ENCODE measurements around the gene GSPT1. TPM values are rescaled to one million over a fixed set of nuclear protein-coding genes. Genes with fewer than 3 reads are reported as not detected.

GSPT1 gene
- total RNA-seq, 2 donors from 2014 or later = 70.2 to 88.7 TPM

GRCh38 chr16:11880007-11880406 lies 35.7 kb downstream of the GSPT1 start:
- intact Hi-C loops (cut with DNase I) = no loop called here
- peaks cover 0 to 7% of the 10 kb centered on the region in 2 donors for H3K36me3 ChIP-seq
- H3K4me1 ChIP-seq (replicated peaks) = no peaks in the 10 kb centered on the region
- WGBS = 89% methylated on average over 5 of the region's 5 CpGs
- TF ChIP-seq POLR2AphosphoS5 (IDR thresholded peaks at IDR 0.05) = no peak
- TF ChIP-seq, protein P1, sequence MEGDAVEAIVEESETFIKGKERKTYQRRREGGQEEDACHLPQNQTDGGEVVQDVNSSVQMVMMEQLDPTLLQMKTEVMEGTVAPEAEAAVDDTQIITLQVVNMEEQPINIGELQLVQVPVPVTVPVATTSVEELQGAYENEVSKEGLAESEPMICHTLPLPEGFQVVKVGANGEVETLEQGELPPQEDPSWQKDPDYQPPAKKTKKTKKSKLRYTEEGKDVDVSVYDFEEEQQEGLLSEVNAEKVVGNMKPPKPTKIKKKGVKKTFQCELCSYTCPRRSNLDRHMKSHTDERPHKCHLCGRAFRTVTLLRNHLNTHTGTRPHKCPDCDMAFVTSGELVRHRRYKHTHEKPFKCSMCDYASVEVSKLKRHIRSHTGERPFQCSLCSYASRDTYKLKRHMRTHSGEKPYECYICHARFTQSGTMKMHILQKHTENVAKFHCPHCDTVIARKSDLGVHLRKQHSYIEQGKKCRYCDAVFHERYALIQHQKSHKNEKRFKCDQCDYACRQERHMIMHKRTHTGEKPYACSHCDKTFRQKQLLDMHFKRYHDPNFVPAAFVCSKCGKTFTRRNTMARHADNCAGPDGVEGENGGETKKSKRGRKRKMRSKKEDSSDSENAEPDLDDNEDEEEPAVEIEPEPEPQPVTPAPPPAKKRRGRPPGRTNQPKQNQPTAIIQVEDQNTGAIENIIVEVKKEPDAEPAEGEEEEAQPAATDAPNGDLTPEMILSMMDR (IDR thresholded peaks at IDR 0.05) = no peak
- no peak for TF ChIP-seq POLR2A (IDR thresholded peaks at IDR 0.05)
- H3K4me3 ChIP-seq = no peak overlapping the region
- H3K27ac ChIP-seq = no peak overlapping the region
- H3K9me3 ChIP-seq = no peaks in the 10 kb centered on the region
- no peak for DNase-seq (ENCODE audit: low spot score)
- H3K27me3 ChIP-seq (replicated peaks; ENCODE audit: insufficient read depth) = no peaks in the 10 kb centered on the region

DNA sequence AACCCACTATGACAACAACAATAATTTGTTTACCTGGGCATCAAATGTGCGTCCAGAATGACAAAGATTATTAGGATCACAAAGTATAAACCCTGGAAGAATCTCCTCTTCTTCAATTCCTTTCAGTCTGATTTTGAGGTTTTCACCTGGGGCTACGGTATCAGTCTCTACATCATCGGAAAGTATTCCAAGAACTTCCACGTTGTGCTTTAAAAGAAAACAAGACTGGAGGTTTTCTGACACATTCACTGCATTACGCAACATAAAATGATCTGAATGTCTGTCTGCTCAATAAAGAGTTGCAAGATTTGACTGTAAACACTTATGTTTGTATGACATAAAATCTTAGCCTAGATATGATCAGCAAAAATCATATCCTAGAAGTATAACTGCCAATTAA lies 38.4 kb downstream of the GSPT1 start:
- intact Hi-C loops (cut with DNase I) = no loop called here
- 73% methylated on average over 5 of the region's 5 CpGs for WGBS

GRCh38 chr16:11876306-11876705 lies 39.5 kb downstream of the GSPT1 start:
- WGBS = 90% methylated on average over 12 of the region's 12 CpGs
- Histone ChIP-seq H3K36me3 (no peaks in the 10 kb centered on the region), H3K4me1 (replicated peaks) (no peaks in the 10 kb centered on the region), H3K27me3 (replicated peaks; ENCODE audit: insufficient read depth) (no peaks in the 10 kb centered on the region), H3K27ac (no peak overlapping the region), H3K9me3 (no peaks in the 10 kb centered on the region), H3K4me3 (no peak overlapping the region)
- intact Hi-C loops (cut with DNase I) = no loop called here
- no peak for DNase-seq (ENCODE audit: low spot score)
- TF ChIP-seq POLR2AphosphoS5 (IDR thresholded peaks at IDR 0.05) (no peak), POLR2A (IDR thresholded peaks at IDR 0.05) (no peak)
- TF ChIP-seq, protein P1 (IDR thresholded peaks at IDR 0.05) = no peak

More for the DNA sequence above, 38.4 kb downstream of the GSPT1 start:
- no peaks in the 10 kb centered on the region for H3K4me1 ChIP-seq (replicated peaks)
- TF ChIP-seq POLR2AphosphoS5 (IDR thresholded peaks at IDR 0.05) = no peak
- TF ChIP-seq, protein P1 (IDR thresholded peaks at IDR 0.05) = no peak
- no peak for TF ChIP-seq POLR2A (IDR thresholded peaks at IDR 0.05)
- no peak for DNase-seq (ENCODE audit: low spot score)
- peaks cover 0 to 1% of the 10 kb centered on the region in 2 donors for H3K36me3 ChIP-seq
- H3K4me3 ChIP-seq = no peak overlapping the region
- H3K27ac ChIP-seq = no peak overlapping the region
- H3K27me3 ChIP-seq (replicated peaks; ENCODE audit: insufficient read depth) = no peaks in the 10 kb centered on the region
- H3K9me3 ChIP-seq = no peaks in the 10 kb centered on the region

GRCh38 chr16:11875721-11876120 lies 40.0 kb downstream of the GSPT1 start:
- no peaks in the 10 kb centered on the region for H3K36me3 ChIP-seq
- no peak overlapping the region for H3K27ac ChIP-seq
- WGBS = 82% methylated on average over 5 of the region's 5 CpGs
- H3K9me3 ChIP-seq = no peaks in the 10 kb centered on the region
- no peak overlapping the region for H3K4me3 ChIP-seq
- DNase-seq (ENCODE audit: low spot score) = no peak
- H3K27me3 ChIP-seq (replicated peaks; ENCODE audit: insufficient read depth) = no peaks in the 10 kb centered on the region
- intact Hi-C loops (cut with DNase I) = no loop called here
- no peak for TF ChIP-seq POLR2A (IDR thresholded peaks at IDR 0.05)
- TF ChIP-seq, protein P1 (IDR thresholded peaks at IDR 0.05) = no peak
- no peak for TF ChIP-seq POLR2AphosphoS5 (IDR thresholded peaks at IDR 0.05)
- H3K4me1 ChIP-seq (replicated peaks) = no peaks in the 10 kb centered on the region

DNA sequence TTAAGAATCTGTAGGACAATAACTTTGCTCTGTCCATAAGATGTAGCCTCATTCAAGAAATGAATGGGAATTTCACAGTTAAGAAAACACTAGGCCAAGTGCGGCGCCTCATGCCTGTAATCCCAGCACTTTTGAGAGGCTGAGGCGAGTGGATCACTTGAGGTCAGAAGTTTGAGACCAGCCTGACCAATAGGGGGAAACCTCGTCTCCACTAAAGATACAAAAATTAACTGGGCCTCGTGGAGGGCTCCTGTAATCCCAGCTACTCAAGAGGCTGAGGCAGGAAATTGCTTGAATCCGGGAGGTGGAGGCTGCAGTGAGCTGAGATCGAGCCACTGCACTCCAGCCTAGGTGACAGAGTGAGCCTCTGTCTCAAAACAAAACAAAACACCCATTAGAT lies 44.6 kb downstream of the GSPT1 start:
- Histone ChIP-seq H3K9me3 (no peaks in the 10 kb centered on the region), H3K27ac (no peak overlapping the region), H3K27me3 (replicated peaks; ENCODE audit: insufficient read depth) (no peaks in the 10 kb centered on the region), H3K4me1 (replicated peaks) (no peaks in the 10 kb centered on the region), H3K36me3 (no peaks in the 10 kb centered on the region), H3K4me3 (no peak overlapping the region)
- WGBS = 54% methylated on average over 7 of the region's 7 CpGs
- TF ChIP-seq, protein P1 (IDR thresholded peaks at IDR 0.05) = no peak
- no peak for TF ChIP-seq POLR2A (IDR thresholded peaks at IDR 0.05)
- TF ChIP-seq POLR2AphosphoS5 (IDR thresholded peaks at IDR 0.05) = no peak
- no peak for DNase-seq (ENCODE audit: low spot score)
- intact Hi-C loops (cut with DNase I) = no loop called here

All from prostate gland (tissue), 2 donors.